Measurements from ENCODE around the gene FGD4.

The FGD4 gene

GRCh38 chr12:32583534-32583933 is 184.2 kb downstream of the FGD4 start:
- TF ChIP-seq REST (IDR thresholded peaks at IDR 0.05; ENCODE audit: insufficient replicate concordance, low read depth) (no peak), GABPA (IDR thresholded peaks at IDR 0.05; ENCODE audit: low read depth) (no peak)
- no peak for DNase-seq (ENCODE audit: low read depth in 1 of 2, low spot score in 1 of 2)
- Histone ChIP-seq H3K27ac (replicated peaks) (peak overlapping the region; percentile 0; the same call in 1 of the 2 replicates), H3K4me3 (replicated peaks; ENCODE audit: insufficient read depth, low read length) (no peak overlapping the region), H3K27me3 (ENCODE audit: insufficient read depth, poor library complexity, severe bottlenecking) (no peaks in the 10 kb centered on the region)

GRCh38 chr12:32585680-32586079 is 186.3 kb downstream of the FGD4 start:
- Histone ChIP-seq H3K27ac (replicated peaks) (peak overlapping the region; percentile 94), H3K27me3 (ENCODE audit: insufficient read depth, poor library complexity, severe bottlenecking) (no peaks in the 10 kb centered on the region), H3K4me3 (replicated peaks; ENCODE audit: insufficient read depth, low read length) (no peak overlapping the region)
- TF ChIP-seq GABPA (IDR thresholded peaks at IDR 0.05; ENCODE audit: low read depth) (no peak), SPI1 (IDR thresholded peaks at IDR 0.05; ENCODE audit: borderline replicate concordance, low read depth) (peak; percentile 74; the same call in 1 of the 2 replicates)
- DNase-seq (ENCODE audit: low read depth in 1 of 2, low spot score in 1 of 2), result peak in 1 of 2 experiments; percentile 45

- Histone ChIP-seq H3K27ac (replicated peaks) (peak overlapping the region; percentile 94), H3K4me3 (replicated peaks; ENCODE audit: insufficient read depth, low read length) (no peak overlapping the region), H3K27me3 (ENCODE audit: insufficient read depth, poor library complexity, severe bottlenecking) (no peaks in the 10 kb centered on the region)
- peak; percentile 43 to 49 for DNase-seq (ENCODE audit: low read depth in 1 of 2, low spot score in 1 of 2)
- TF ChIP-seq CTCF (IDR thresholded peaks at IDR 0.05; ENCODE audit: insufficient read depth, low read length), result no peak
- no peak for TF ChIP-seq SPI1 (IDR thresholded peaks at IDR 0.05; ENCODE audit: borderline replicate concordance, low read depth)
- TF ChIP-seq POLR2AphosphoS5 (IDR thresholded peaks at IDR 0.05; ENCODE audit: low read depth), result 0 out of 2 replicates have a peak, but pooled peaks have one; percentile 35
- no peak for TF ChIP-seq REST (IDR thresholded peaks at IDR 0.05; ENCODE audit: insufficient replicate concordance, low read depth)
Observed at GRCh38 chr12:32586390-32586789, 187.0 kb downstream of the FGD4 start.

- peak; percentile 77 to 86 for DNase-seq (ENCODE audit: low read depth in 1 of 2, low spot score in 1 of 2)
- Histone ChIP-seq H3K27ac (replicated peaks) (peak overlapping the region; percentile 94), H3K27me3 (ENCODE audit: insufficient read depth, poor library complexity, severe bottlenecking) (no peaks in the 10 kb centered on the region), H3K4me3 (replicated peaks; ENCODE audit: insufficient read depth, low read length) (no peak overlapping the region)
- TF ChIP-seq POLR2AphosphoS5 (IDR thresholded peaks at IDR 0.05; ENCODE audit: low read depth) (peak; percentile 58), CTCF (IDR thresholded peaks at IDR 0.05; ENCODE audit: insufficient read depth, low read length) (no peak), SPI1 (IDR thresholded peaks at IDR 0.05; ENCODE audit: borderline replicate concordance, low read depth) (0 out of 2 replicates have a peak, but pooled peaks have one; percentile 12), REST (IDR thresholded peaks at IDR 0.05; ENCODE audit: insufficient replicate concordance, low read depth) (no peak), GABPA (IDR thresholded peaks at IDR 0.05; ENCODE audit: low read depth) (no peak)
Observed at GRCh38 chr12:32587581-32588495, 188.5 kb downstream of the FGD4 start.

Measured in HL-60 (cell line).